Measurements from ENCODE around the gene UBTD2.

Gene UBTD2

DNA sequence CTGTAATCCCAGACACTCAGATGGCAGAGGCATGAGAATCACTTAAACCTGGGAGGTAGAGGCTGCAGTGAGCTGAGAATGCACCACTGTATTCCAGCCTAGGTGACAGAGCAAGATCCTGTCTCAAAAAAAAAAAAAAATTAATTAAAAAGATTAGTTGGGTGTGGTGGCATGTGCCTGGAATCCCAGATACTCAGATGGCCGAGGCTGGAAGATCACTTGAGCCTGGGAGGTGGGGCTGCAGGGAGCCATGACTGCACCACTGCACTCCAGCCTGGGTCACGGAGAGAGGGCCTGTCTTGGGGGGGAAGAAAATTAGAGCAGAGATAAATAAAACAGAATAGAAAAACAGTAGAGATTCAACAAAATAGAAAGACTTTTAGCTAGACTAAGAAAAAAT is 34.9 kb downstream of the UBTD2 start:
- Histone ChIP-seq H3K9me3 (ENCODE audit: severe bottlenecking) (no peaks in the 10 kb centered on the region), H3K4me3 (ENCODE audit: low read depth, low read length) (no peak overlapping the region), H3K27ac (no peak overlapping the region), H3K36me3 (no peaks in the 10 kb centered on the region; the same call in 1 of the 2 replicates), H3K27me3 (ENCODE audit: insufficient read depth, low read depth, severe bottlenecking) (no peaks in the 10 kb centered on the region)
- no peak for DNase-seq
- TF ChIP-seq CTCF (IDR thresholded peaks at IDR 0.05; ENCODE audit: low read depth, low read length) = no peak

- H3K36me3 ChIP-seq = peaks cover 10% of the 10 kb centered on the region
- no peak overlapping the region for H3K4me3 ChIP-seq (ENCODE audit: low read depth, low read length)
- DNase-seq = no peak
- H3K9me3 ChIP-seq (ENCODE audit: severe bottlenecking) = no peaks in the 10 kb centered on the region
- H3K27me3 ChIP-seq (ENCODE audit: insufficient read depth, low read depth, severe bottlenecking) = no peaks in the 10 kb centered on the region
- no peak overlapping the region for H3K27ac ChIP-seq
- TF ChIP-seq CTCF (IDR thresholded peaks at IDR 0.05; ENCODE audit: low read depth, low read length) = no peak
Measured at GRCh38 chr5:172245703-172246125, 37.9 kb downstream of the UBTD2 start.

- no peak for DNase-seq
- H3K27me3 ChIP-seq (ENCODE audit: insufficient read depth, low read depth, severe bottlenecking) = no peaks in the 10 kb centered on the region
- H3K36me3 ChIP-seq = peaks cover 10% of the 10 kb centered on the region
- no peaks in the 10 kb centered on the region for H3K9me3 ChIP-seq (ENCODE audit: severe bottlenecking)
- no peak for TF ChIP-seq CTCF (IDR thresholded peaks at IDR 0.05; ENCODE audit: low read depth, low read length)
- no peak overlapping the region for H3K27ac ChIP-seq
- no peak overlapping the region for H3K4me3 ChIP-seq (ENCODE audit: low read depth, low read length)
Measured at GRCh38 chr5:172245046-172245445, 38.5 kb downstream of the UBTD2 start.

DNA sequence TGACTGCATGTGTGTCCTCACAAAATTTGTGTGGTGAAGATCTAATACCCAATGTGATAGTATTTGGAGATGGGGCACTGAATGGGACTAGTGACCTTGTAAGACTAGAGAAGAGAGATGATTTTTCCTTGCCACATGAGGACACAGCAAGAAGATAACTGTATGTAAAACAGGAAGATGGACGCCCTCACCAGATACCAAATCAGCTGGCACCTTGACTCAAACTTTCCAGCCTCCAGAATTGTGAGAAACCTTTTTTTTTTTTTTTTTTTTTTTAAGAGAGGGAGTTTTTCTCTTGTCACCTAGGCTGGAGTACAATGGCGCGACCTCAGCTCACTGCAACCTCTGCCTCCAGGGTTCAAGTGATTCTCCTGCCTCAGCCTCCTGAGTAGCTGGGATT is 40.3 kb downstream of the UBTD2 start:
- no peak for DNase-seq
- Histone ChIP-seq H3K36me3 (peaks cover 10% of the 10 kb centered on the region), H3K4me3 (ENCODE audit: low read depth, low read length) (no peak overlapping the region), H3K9me3 (ENCODE audit: severe bottlenecking) (no peaks in the 10 kb centered on the region), H3K27ac (no peak overlapping the region), H3K27me3 (ENCODE audit: insufficient read depth, low read depth, severe bottlenecking) (no peaks in the 10 kb centered on the region)
- no peak for TF ChIP-seq CTCF (IDR thresholded peaks at IDR 0.05; ENCODE audit: low read depth, low read length)

DNA sequence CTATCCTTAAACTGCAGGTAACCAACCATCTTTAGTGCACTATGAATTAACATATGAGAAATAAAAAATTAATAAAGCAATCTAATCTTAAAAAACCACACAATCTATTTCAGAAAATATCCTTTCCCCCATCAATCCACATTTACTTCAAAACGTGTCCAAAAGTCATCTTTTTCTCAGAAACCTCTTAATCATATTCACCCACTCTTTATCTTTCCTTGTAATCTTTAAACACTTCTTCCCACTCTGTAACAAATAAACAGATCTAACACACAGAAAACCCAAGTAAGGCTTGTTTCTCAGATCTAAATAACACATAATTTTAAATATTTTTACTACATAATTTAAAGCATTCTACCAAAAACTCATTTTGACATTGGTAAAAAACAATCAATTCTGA is 45.2 kb downstream of the UBTD2 start:
- Histone ChIP-seq H3K9me3 (ENCODE audit: severe bottlenecking) (no peaks in the 10 kb centered on the region), H3K36me3 (peaks cover 16% of the 10 kb centered on the region), H3K27ac (no peak overlapping the region), H3K27me3 (ENCODE audit: insufficient read depth, low read depth, severe bottlenecking) (no peaks in the 10 kb centered on the region), H3K4me3 (ENCODE audit: low read depth, low read length) (no peak overlapping the region)
- DNase-seq = no peak
- TF ChIP-seq CTCF (IDR thresholded peaks at IDR 0.05; ENCODE audit: low read depth, low read length) = no peak

Measured in WERI-Rb-1 (cell line).